Kidney (tissue), 14 donors: ENCODE results near the gene KCNK17. TPM values are rescaled to one million over a fixed set of nuclear protein-coding genes. Genes with fewer than 3 reads are reported as not detected.
A peak's percentile ranks its signal among the peaks of the same experiment; 100 is the strongest.

Experiments
- DNase-seq, 5 donors: peaks; one replicate each; pipeline ENCODE4 v3.0.0-alpha.2; 2013 to 2020
- FAIRE-seq: peaks from 2 replicates; lab custom pipeline; 2012; peaks lifted over from hg19 to GRCh38; lab: Jason Lieb, UNC
- H3K27ac ChIP-seq, 2 donors: one replicate each; pipeline ENCODE4 v1.7.0; 2013; ENCODE audit warnings: low read depth in 2 of 2, low read length in 2 of 2, inconsistent platforms in 1 of 2
- H3K27me3 ChIP-seq: one replicate; pipeline ENCODE4 v1.7.1; 2013; ENCODE audit warnings: low read length, inconsistent platforms; ENCODE audit not compliant: control insufficient read depth, insufficient read depth
- H3K36me3 ChIP-seq, 3 donors: one replicate each; pipeline versions ENCODE4 v1.7.0 to v1.7.1; 2013; ENCODE audit warnings: low read length in 3 of 3, control low read depth in 1 of 3, inconsistent platforms in 1 of 3; ENCODE audit not compliant: insufficient read depth in 3 of 3, control insufficient read depth in 2 of 3
- H3K4me1 ChIP-seq, 3 donors: one replicate each; pipeline versions ENCODE4 v1.7.0 to v1.7.1; 2013; ENCODE audit warnings: low read length in 3 of 3, inconsistent platforms in 1 of 3, low read depth in 1 of 3; ENCODE audit not compliant: control insufficient read depth in 2 of 3, insufficient read depth in 2 of 3
- H3K4me3 ChIP-seq, 3 donors: one replicate each; pipeline versions ENCODE4 v1.7.0 to v1.8.1; 2013; ENCODE audit warnings: low read length in 3 of 3, control low read depth in 1 of 3, inconsistent platforms in 1 of 3
- H3K9ac ChIP-seq, 3 donors: one replicate each; pipeline versions ENCODE4 v1.7.0 to v1.7.1; 2013; ENCODE audit warnings: low read length in 3 of 3, control low read depth in 1 of 3, inconsistent platforms in 1 of 3
- H3K9me3 ChIP-seq, 3 donors: one replicate each; pipeline versions ENCODE4 v1.7.0 to v1.7.1; 2013; ENCODE audit warnings: low read length in 3 of 3, control low read depth in 1 of 3, inconsistent platforms in 1 of 3; ENCODE audit not compliant: control insufficient read depth in 2 of 3, insufficient read depth in 1 of 3
- intact Hi-C: fragments of 100-400 bp; cut with DNase I; formaldehyde crosslinking; loops from one replicate; pipeline ENCODE4 v1.11.1; 2022
- polyA plus RNA-seq: library from polyadenylated mRNA; stranded (reverse); fragments of 350-450 nt; fragmentation: Illumina TruSeq; extraction: RNeasy Lipid Tissue Mini Kit (QIAGEN cat#74804); gene quantifications from one replicate; pipeline ENCODE4 v1.2.3, GENCODE V29; 2014; ENCODE audit warnings: low read depth, low replicate concordance; ENCODE audit not compliant: insufficient read depth
- total RNA-seq: library from RNA; stranded (reverse); fragmentation: NEBNext Ultra II Directional; extraction: Animal tissue kit (Norgen Biotek cat#: 25700); gene quantifications from one replicate; pipeline ENCODE4 v1.2.1, GENCODE V29; 2021
- TF ChIP-seq, protein P1 (sequence below): IDR thresholded peaks from 3 replicates; pipeline ENCODE4 v1.5.1; 2012; ENCODE audit warnings: mild to moderate bottlenecking, moderate library complexity, borderline replicate concordance; ENCODE audit not compliant: insufficient read depth; ENCODE audit errors: extremely low read depth
- donor health status: control.
- donor health status: control.
- donor health status: control.
- donor health status: control.
- donor health status: control.
- donor health status: DM: yes; HTN: yes; CAD: no.
- donor health status: Normal renal cell carcinoma (clear cell type).

The KCNK17 gene
- total and polyA plus RNA-seq, 2 donors from 2014 or later = 0.38 TPM; not detected in 1

DNA sequence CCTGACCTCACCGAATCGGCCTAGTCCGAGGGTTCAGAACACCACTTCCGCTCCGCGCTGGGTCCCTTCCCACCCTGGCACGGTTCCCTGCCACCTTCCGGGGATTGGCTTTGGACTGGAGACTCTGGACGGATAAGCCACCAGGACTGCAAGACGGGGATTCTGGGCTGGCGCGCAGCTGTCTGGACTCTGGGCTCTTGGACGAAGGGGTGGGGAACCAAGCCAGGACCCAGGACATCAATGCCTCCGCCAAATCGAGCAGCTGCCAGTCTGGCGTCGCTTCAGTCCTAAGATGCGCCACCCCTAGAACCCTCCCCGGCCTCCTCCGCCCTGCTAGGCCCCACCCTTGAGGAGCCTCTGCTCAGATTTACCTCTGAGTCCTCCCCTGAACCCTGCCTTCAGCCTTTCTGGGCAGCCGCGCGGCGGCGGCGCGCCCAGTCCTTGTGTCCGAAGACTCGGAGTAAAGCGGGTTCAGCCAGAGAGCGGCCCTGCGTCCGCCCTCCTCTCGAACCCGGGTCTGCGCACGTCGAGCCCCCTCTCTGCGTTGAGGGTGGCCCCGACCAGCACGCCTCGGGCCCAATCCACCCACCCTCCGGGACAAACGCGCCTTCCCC lies 1.2 kb downstream of the KCNK17 start:
- no peak overlapping the region for H3K27ac ChIP-seq
- H3K4me1 ChIP-seq = peaks cover 0 to 5% (median 0%) of the 10 kb centered on the region in 3 donors
- TF ChIP-seq, protein P1, sequence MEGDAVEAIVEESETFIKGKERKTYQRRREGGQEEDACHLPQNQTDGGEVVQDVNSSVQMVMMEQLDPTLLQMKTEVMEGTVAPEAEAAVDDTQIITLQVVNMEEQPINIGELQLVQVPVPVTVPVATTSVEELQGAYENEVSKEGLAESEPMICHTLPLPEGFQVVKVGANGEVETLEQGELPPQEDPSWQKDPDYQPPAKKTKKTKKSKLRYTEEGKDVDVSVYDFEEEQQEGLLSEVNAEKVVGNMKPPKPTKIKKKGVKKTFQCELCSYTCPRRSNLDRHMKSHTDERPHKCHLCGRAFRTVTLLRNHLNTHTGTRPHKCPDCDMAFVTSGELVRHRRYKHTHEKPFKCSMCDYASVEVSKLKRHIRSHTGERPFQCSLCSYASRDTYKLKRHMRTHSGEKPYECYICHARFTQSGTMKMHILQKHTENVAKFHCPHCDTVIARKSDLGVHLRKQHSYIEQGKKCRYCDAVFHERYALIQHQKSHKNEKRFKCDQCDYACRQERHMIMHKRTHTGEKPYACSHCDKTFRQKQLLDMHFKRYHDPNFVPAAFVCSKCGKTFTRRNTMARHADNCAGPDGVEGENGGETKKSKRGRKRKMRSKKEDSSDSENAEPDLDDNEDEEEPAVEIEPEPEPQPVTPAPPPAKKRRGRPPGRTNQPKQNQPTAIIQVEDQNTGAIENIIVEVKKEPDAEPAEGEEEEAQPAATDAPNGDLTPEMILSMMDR = no peak
- no peaks in the 10 kb centered on the region for H3K36me3 ChIP-seq
- intact Hi-C loops = loop anchor here (10.0 kb wide), 1 partner anchor 338 kb away; no protein-coding TSS in a partner anchor
- no peaks in the 10 kb centered on the region for H3K9me3 ChIP-seq
- no peak overlapping the region for H3K9ac ChIP-seq
- peaks cover 21% of the 10 kb centered on the region for H3K27me3 ChIP-seq
- no peak for FAIRE-seq
- DNase-seq = peak in 1 of 5 donors; percentile 12
- no peak overlapping the region for H3K4me3 ChIP-seq

GRCh38 chr6:39310542-39310941 lies 3.7 kb downstream of the KCNK17 start:
- FAIRE-seq (no peak), DNase-seq (no peak)
- Histone ChIP-seq H3K9ac (no peak overlapping the region), H3K4me1 (peaks cover 0 to 5% (median 0%) of the 10 kb centered on the region in 3 donors), H3K27me3 (peaks cover 21% of the 10 kb centered on the region), H3K27ac (no peak overlapping the region), H3K4me3 (no peak overlapping the region), H3K36me3 (no peaks in the 10 kb centered on the region), H3K9me3 (no peaks in the 10 kb centered on the region)
- TF ChIP-seq, protein P1 = no peak
- intact Hi-C loops = loop anchor here (10.0 kb wide), 1 partner anchor 336 kb away; no protein-coding TSS in a partner anchor

- Histone ChIP-seq H3K27me3 (peaks cover 21% of the 10 kb centered on the region), H3K4me1 (peaks cover 0 to 5% (median 0%) of the 10 kb centered on the region in 3 donors), H3K9ac (no peak overlapping the region), H3K36me3 (no peaks in the 10 kb centered on the region), H3K4me3 (no peak overlapping the region), H3K9me3 (no peaks in the 10 kb centered on the region), H3K27ac (no peak overlapping the region)
- intact Hi-C loops = loop anchor here (10.0 kb wide), 2 partner anchors 335 to 435 kb away; no protein-coding TSS in a partner anchor
- no peak for FAIRE-seq
- peak in 4 of 5 donors; percentile 76 to 82 (median 80) for DNase-seq
- TF ChIP-seq, protein P1 = peak; percentile 95
Observed at GRCh38 chr6:39309942-39310531, 4.2 kb downstream of the KCNK17 start.
